KBM-7 (cell line): ENCODE results near the gene ANXA4.
"Not testable (repeated sequence)": the region's sequence is repeated elsewhere in the genome, so short reads cannot be mapped to it uniquely, and the experiment has no call there.

ENCODE experiments used
- DNase-seq: peaks from one replicate; pipeline ENCODE4 v3.0.0-alpha.2; 2015
- in situ Hi-C: fragments of 300-500 bp; cut with MboI; formaldehyde crosslinking; loops from 2 replicates; pipeline ENCODE4 v1.14.3; 2020; ENCODE audit warnings: low sequenced_read_pairs, low pct_unique_long_range_greater_than_20kb, mixed read lengths

ANXA4 gene

GRCh38 chr2:69829256-69830044 lies 87.5 kb downstream of the ANXA4 start, which contains the start of gene GMCL1:
GMCL1 (plus strand) TSS chr2:69829660; CDS start chr2:69829893, 233 bp downstream.
- DNase-seq: peak; percentile 98
- in situ Hi-C loops: no loop called here

- in situ Hi-C loops: no loop called here
- DNase-seq: peak; percentile 69
Observed at GRCh38 chr2:69830045-69830905, 88.3 kb downstream of the ANXA4 start.

- DNase-seq, in situ Hi-C loops: not testable (repeated sequence)
Observed at GRCh38 chr2:69830906-69831241, 88.9 kb downstream of the ANXA4 start.

GRCh38 chr2:69831354-69831905 lies 89.5 kb downstream of the ANXA4 start:
- in situ Hi-C loops: no loop called here
- DNase-seq: no peak

GRCh38 chr2:69833752-69834151 lies 91.8 kb downstream of the ANXA4 start:
- in situ Hi-C loops: no loop called here
- peak; percentile 14 for DNase-seq

GRCh38 chr2:69835666-69836065 lies 93.7 kb downstream of the ANXA4 start:
- in situ Hi-C loops: no loop called here
- no peak for DNase-seq

GRCh38 chr2:69836316-69836715 lies 94.4 kb downstream of the ANXA4 start:
- DNase-seq: no peak
- in situ Hi-C loops: no loop called here

GRCh38 chr2:69837533-69837932 lies 95.6 kb downstream of the ANXA4 start:
- in situ Hi-C loops: no loop called here
- DNase-seq: no peak

GRCh38 chr2:69843993-69844392 lies 102.1 kb downstream of the ANXA4 start:
- in situ Hi-C loops: no loop called here

GRCh38 chr2:69844560-69844959 lies 102.6 kb downstream of the ANXA4 start:
- in situ Hi-C loops: no loop called here
- DNase-seq: no peak

More at GRCh38 chr2:69843993-69844392, 102.1 kb downstream of the ANXA4 start:
- no peak for DNase-seq

GRCh38 chr2:69846182-69847067 lies 104.5 kb downstream of the ANXA4 start:
- in situ Hi-C loops: no loop called here
- no peak for DNase-seq

- DNase-seq: no peak
- in situ Hi-C loops: no loop called here
Observed at GRCh38 chr2:69847068-69847828, 105.3 kb downstream of the ANXA4 start.

GRCh38 chr2:69848186-69848790 lies 106.4 kb downstream of the ANXA4 start:
- no peak for DNase-seq
- in situ Hi-C loops: no loop called here

- no peak for DNase-seq
- in situ Hi-C loops: no loop called here
Observed at GRCh38 chr2:69858261-69858660, 116.3 kb downstream of the ANXA4 start.

GRCh38 chr2:69863298-69863697 lies 121.4 kb downstream of the ANXA4 start:
- in situ Hi-C loops: no loop called here
- DNase-seq: no peak
